Vagina (tissue), 2 donors: ENCODE data around the gene TSEN54. TPM values are rescaled to one million over a fixed set of nuclear protein-coding genes. Genes with fewer than 3 reads are reported as not detected.

ENCODE experiments used
- DNase-seq, 2 donors: peaks; one replicate each; pipeline ENCODE4 v3.0.0-alpha.2; 2017; ENCODE audit errors: extremely low spot score in 2 of 2
- H3K27ac ChIP-seq: fragments of 200-600 bp; sonication (generic); one replicate; pipeline ENCODE4 v1.5.1; 2019
- H3K27me3 ChIP-seq: fragments of 200-600 bp; sonication (generic); one replicate; pipeline ENCODE4 v1.5.1; 2019
- H3K36me3 ChIP-seq, 2 donors: fragments of 200-600 bp; sonication (generic); one replicate each; pipeline ENCODE4 v1.5.1; 2017 to 2019
- H3K4me1 ChIP-seq: fragments of 200-600 bp; sonication (generic); one replicate; pipeline ENCODE4 v1.5.1; 2019
- H3K4me3 ChIP-seq, 2 donors: fragments of 200-600 bp; sonication (generic); 1 replicate in 1 of 2; 2 replicates in 1 of 2; pipeline ENCODE4 v1.5.1; 2016 to 2019
- H3K9me3 ChIP-seq: fragments of 200-600 bp; sonication (generic); one replicate; pipeline ENCODE4 v1.5.1; 2019
- CTCF ChIP-seq, 3 experiments: fragments of 450-650 bp in 2 of 3; fragments of 200-600 bp in 1 of 3; sonication (generic) in 1 of 3; IDR thresholded peaks; one replicate each; pipeline ENCODE4 v1.5.1; 2017 to 2019; ENCODE audit warnings: antibody characterized with exemption in 3 of 3, mild to moderate bottlenecking in 2 of 3, moderate library complexity in 2 of 3
- POLR2A ChIP-seq, 2 donors: fragments of 450-650 bp; IDR thresholded peaks; one replicate each; pipeline ENCODE4 v1.6.1; 2017; ENCODE audit warnings: antibody characterized with exemption in 2 of 2, mild to moderate bottlenecking in 2 of 2, moderate library complexity in 2 of 2
- POLR2AphosphoS5 ChIP-seq, 2 donors: sonication (generic); formaldehyde crosslinking; IDR thresholded peaks; one replicate each; pipeline ENCODE4 v1.9.0; 2017; ENCODE audit warnings: antibody characterized with exemption in 2 of 2, mild to moderate bottlenecking in 2 of 2, low read depth in 1 of 2; ENCODE audit not compliant: insufficient read depth in 1 of 2
- intact Hi-C: fragments of 100-400 bp; cut with DNase I; formaldehyde crosslinking; loops from one replicate; pipeline ENCODE4 v1.15.1; 2023
- total RNA-seq: library from RNA; depleted of rRNA; stranded (reverse); fragments of >200 nt; gene quantifications from one replicate; pipeline ENCODE4 v1.2.3, GENCODE V29; 2016

The TSEN54 gene
- total RNA-seq, 1 donor from 2014 or later: 30.9 TPM

DNA sequence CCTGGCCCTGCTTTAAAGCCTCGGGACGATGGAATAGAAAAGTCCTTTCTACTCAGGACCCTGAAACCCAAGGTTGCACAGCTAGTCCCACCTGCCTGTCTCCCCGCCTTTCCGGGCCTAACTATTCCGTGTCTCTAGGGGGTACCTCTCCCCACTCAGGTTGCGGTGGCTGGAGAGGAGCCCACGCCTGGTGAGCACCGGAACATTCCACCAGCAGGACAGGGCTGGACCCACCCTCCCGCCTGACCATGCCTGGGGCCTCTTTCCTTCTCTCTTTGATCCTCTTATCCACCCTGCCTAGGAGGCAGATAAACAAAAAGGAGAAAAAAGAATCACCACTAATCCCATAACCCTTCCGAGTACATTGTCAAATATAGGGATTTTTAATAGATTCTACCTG, 20.0 kb downstream of the TSEN54 start:
- intact Hi-C loops: no loop called here
- peaks cover 7% of the 10 kb centered on the region for H3K4me1 ChIP-seq
- no peak for TF ChIP-seq POLR2AphosphoS5 (IDR thresholded peaks at IDR 0.05; ENCODE audit: insufficient read depth in 1 of 2, low read depth in 1 of 2)
- TF ChIP-seq CTCF (IDR thresholded peaks at IDR 0.05): no peak
- TF ChIP-seq POLR2A (IDR thresholded peaks at IDR 0.05): no peak

GRCh38 chr17:75539967-75540729, 23.8 kb downstream of the TSEN54 start:
- no peak for DNase-seq
- intact Hi-C loops: no loop called here
- Histone ChIP-seq H3K27ac (no peak overlapping the region), H3K9me3 (no peaks in the 10 kb centered on the region), H3K27me3 (no peaks in the 10 kb centered on the region), H3K4me1 (peaks cover 7% of the 10 kb centered on the region), H3K4me3 (no peak overlapping the region), H3K36me3 (no peaks in the 10 kb centered on the region)
- TF ChIP-seq POLR2AphosphoS5 (IDR thresholded peaks at IDR 0.05; ENCODE audit: insufficient read depth in 1 of 2, low read depth in 1 of 2) (no peak), CTCF (IDR thresholded peaks at IDR 0.05) (no peak), POLR2A (IDR thresholded peaks at IDR 0.05) (no peak)

More for the DNA sequence above, 20.0 kb downstream of the TSEN54 start:
- no peak overlapping the region for H3K27ac ChIP-seq
- no peaks in the 10 kb centered on the region for H3K36me3 ChIP-seq
- H3K4me3 ChIP-seq: no peak overlapping the region
- no peak for DNase-seq
- H3K9me3 ChIP-seq: no peaks in the 10 kb centered on the region
- no peaks in the 10 kb centered on the region for H3K27me3 ChIP-seq

DNA sequence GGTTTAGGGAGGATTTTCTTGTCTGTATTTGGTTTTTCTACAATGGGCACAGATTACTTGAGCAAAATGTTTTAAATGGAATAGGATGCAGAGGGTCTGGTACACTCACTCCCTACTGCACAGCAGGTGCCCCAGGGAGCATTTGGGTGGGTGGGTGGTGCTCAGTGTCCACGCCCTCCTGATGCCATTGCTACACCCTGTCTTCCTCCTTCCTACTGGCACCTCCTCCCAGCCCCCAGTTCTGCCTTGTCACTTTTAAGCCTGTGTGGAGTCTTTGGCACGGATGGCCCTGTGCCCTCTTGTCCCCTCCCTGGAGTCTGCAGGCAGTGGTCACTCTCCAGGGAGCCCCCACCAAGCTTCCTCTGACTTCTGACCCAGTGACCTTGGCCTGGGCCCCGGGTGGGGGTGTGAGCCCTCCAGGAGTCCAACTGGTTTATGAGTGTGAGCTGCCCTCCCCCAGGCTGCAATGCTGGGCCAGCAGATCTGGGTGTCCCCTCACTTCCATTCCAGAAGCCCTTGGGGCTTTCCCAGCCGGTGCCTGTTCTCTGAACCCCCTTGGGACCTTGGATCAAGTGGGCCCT, 24.7 kb downstream of the TSEN54 start:
- intact Hi-C loops: no loop called here

GRCh38 chr17:75542229-75542628, 25.9 kb downstream of the TSEN54 start:
- intact Hi-C loops: no loop called here
- peaks cover 7% of the 10 kb centered on the region for H3K4me1 ChIP-seq
- no peaks in the 10 kb centered on the region for H3K9me3 ChIP-seq
- no peak overlapping the region for H3K27ac ChIP-seq
- no peaks in the 10 kb centered on the region for H3K36me3 ChIP-seq
- no peak overlapping the region for H3K4me3 ChIP-seq
- no peak for DNase-seq
- no peak for TF ChIP-seq POLR2AphosphoS5 (IDR thresholded peaks at IDR 0.05; ENCODE audit: insufficient read depth in 1 of 2, low read depth in 1 of 2)
- no peaks in the 10 kb centered on the region for H3K27me3 ChIP-seq

More for the DNA sequence above, 24.7 kb downstream of the TSEN54 start:
- Histone ChIP-seq H3K9me3 (no peaks in the 10 kb centered on the region), H3K27me3 (no peaks in the 10 kb centered on the region), H3K4me3 (no peak overlapping the region), H3K4me1 (peaks cover 7% of the 10 kb centered on the region), H3K36me3 (no peaks in the 10 kb centered on the region), H3K27ac (no peak overlapping the region)
- no peak for TF ChIP-seq POLR2AphosphoS5 (IDR thresholded peaks at IDR 0.05; ENCODE audit: insufficient read depth in 1 of 2, low read depth in 1 of 2)
- TF ChIP-seq CTCF (IDR thresholded peaks at IDR 0.05): no peak
- no peak for TF ChIP-seq POLR2A (IDR thresholded peaks at IDR 0.05)
- DNase-seq: no peak

- no peaks in the 10 kb centered on the region for H3K9me3 ChIP-seq
- no peak overlapping the region for H3K4me3 ChIP-seq
- no peaks in the 10 kb centered on the region for H3K36me3 ChIP-seq
- intact Hi-C loops: no loop called here
- no peaks in the 10 kb centered on the region for H3K27me3 ChIP-seq
- DNase-seq: no peak
- H3K27ac ChIP-seq: no peak overlapping the region
- H3K4me1 ChIP-seq: peaks cover 7% of the 10 kb centered on the region
- no peak for TF ChIP-seq POLR2AphosphoS5 (IDR thresholded peaks at IDR 0.05; ENCODE audit: insufficient read depth in 1 of 2, low read depth in 1 of 2)
- TF ChIP-seq POLR2A (IDR thresholded peaks at IDR 0.05): no peak
Measured at GRCh38 chr17:75542728-75543336, 26.5 kb downstream of the TSEN54 start.
